NCI-H2081 (cell line): ENCODE data around the gene CLEC12A.

Experiments used
- DNase-seq, 2 experiments: peaks; one replicate each; lab custom pipeline; 2025; lab: John Stamatoyannopoulos, UW

CLEC12A gene

DNA sequence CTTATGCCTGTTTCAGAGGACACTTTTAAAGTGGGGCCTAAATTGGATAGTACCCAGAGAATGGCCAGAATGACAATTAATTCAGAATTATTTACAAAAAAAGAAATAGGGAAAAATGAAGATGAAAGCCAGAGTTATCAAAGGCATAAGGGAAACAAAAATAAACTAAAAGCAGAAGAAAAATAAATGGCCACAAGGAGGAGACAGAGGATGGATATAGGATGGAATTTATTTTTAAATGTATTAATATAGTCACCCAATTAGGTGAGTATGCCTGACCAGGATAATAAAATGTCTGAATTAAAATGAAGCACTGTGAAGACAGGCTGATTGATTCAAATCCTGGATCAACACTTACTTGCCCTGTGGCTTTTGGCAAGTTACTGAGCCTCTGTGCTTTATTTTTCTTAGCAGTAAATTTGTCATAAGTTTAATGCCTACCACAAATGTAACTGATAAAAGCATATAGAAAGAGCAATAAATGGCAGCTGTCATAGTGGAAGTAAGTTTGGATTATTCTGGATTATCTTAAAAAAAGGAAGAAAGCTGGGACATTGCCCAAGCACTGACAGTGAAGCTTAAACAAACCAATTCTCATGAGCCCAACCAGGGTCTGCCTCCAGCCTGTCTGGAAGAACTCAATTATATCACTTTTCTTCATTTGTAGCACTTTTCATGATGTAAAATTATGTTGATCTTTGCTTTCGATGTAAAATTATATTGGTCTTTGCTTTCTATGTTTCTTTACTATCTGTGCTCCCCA is 62.8 kb downstream of the CLEC12A start:
- no peak for DNase-seq
